Fibroblast of lung (primary cell): Measurements from ENCODE around the gene REPS2. TPM values are rescaled to one million over a fixed set of nuclear protein-coding genes. Genes with fewer than 3 reads are reported as not detected.
A peak's percentile ranks its signal among the peaks of the same experiment; 100 is the strongest.

ENCODE experiments used
- DNase-seq, 2 donors: peaks; one replicate each; pipeline versions ENCODE4 v3.0.0 to v3.0.0-alpha.2; 2010; ENCODE audit warnings: low read depth in 2 of 2
- H2AFZ ChIP-seq: 2 replicates; pipeline ENCODE4 v1.5.1; 2012; ENCODE audit warnings: low read length, control low read depth, inconsistent platforms
- H3K27ac ChIP-seq: 2 replicates; pipeline ENCODE4 v1.5.1; 2011; ENCODE audit warnings: low read length, control low read depth; ENCODE audit not compliant: insufficient read depth
- H3K27me3 ChIP-seq: 2 replicates; pipeline ENCODE4 v1.5.1; 2011; ENCODE audit warnings: mild to moderate bottlenecking, low read length; ENCODE audit not compliant: control insufficient read depth, insufficient read depth
- H3K36me3 ChIP-seq: 2 replicates; pipeline ENCODE4 v1.5.1; 2011; ENCODE audit warnings: low read length; ENCODE audit not compliant: control insufficient read depth, insufficient read depth
- H3K4me1 ChIP-seq: 2 replicates; pipeline ENCODE4 v1.5.1; 2011; ENCODE audit warnings: low read length; ENCODE audit not compliant: control insufficient read depth, insufficient read depth; ENCODE audit errors: extremely low read depth
- H3K4me2 ChIP-seq: 2 replicates; pipeline ENCODE4 v1.5.1; 2011; ENCODE audit warnings: low read length, control low read depth; ENCODE audit not compliant: insufficient read depth; ENCODE audit errors: extremely low read depth
- H3K4me3 ChIP-seq, 4 experiments: fragments of 200-600 bp in 1 of 4; sonication (generic) in 1 of 4; replicated peaks in 1 of 4; 2 replicates each; pipeline ENCODE4 v1.5.1; 2011 to 2016; ENCODE audit warnings: low read length in 4 of 4, low read depth in 3 of 4, mild to moderate bottlenecking in 3 of 4, control low read depth in 2 of 4, inconsistent platforms in 1 of 4, mixed read lengths in 1 of 4; ENCODE audit not compliant: insufficient read depth in 1 of 4; ENCODE audit errors: control extremely low read depth in 1 of 4
- H3K79me2 ChIP-seq: 2 replicates; pipeline ENCODE4 v1.5.1; 2012; ENCODE audit warnings: mild to moderate bottlenecking, low read length, inconsistent platforms; ENCODE audit not compliant: control insufficient read depth, insufficient read depth
- H3K9ac ChIP-seq: 2 replicates; pipeline ENCODE4 v1.5.1; 2011; ENCODE audit warnings: mild to moderate bottlenecking, low read length, control low read depth; ENCODE audit not compliant: insufficient read depth
- H3K9me3 ChIP-seq: 2 replicates; pipeline ENCODE4 v1.5.1; 2012; ENCODE audit warnings: low read depth, low read length; ENCODE audit not compliant: control insufficient read depth, insufficient read depth
- H4K20me1 ChIP-seq: 2 replicates; pipeline ENCODE4 v1.5.1; 2011; ENCODE audit warnings: low read length; ENCODE audit not compliant: control insufficient read depth, insufficient read depth; ENCODE audit errors: extremely low read depth
- EZH2 ChIP-seq: IDR thresholded peaks from 2 replicates; pipeline ENCODE4 v1.5.1; 2012; ENCODE audit warnings: low read length, control low read depth, mild to moderate bottlenecking; ENCODE audit errors: missing control alignments
- polyA plus RNA-seq, 2 donors: library from polyadenylated mRNA; depleted of rRNA in 1 of 2; stranded (reverse) in 1 of 2; unstranded in 1 of 2; fragments of >200 nt; gene quantifications; 2 replicates each; pipeline ENCODE4 v1.2.1, GENCODE V29; 2011 to 2012; ENCODE audit warnings: missing spikeins in 1 of 2
- total RNA-seq: library from RNA; depleted of rRNA; stranded (reverse); fragments of >200 nt; gene quantifications from 2 replicates; pipeline ENCODE4 v1.2.1, GENCODE V29; 2014
- TF ChIP-seq, protein P1 (sequence below), 2 donors: IDR thresholded peaks in 1 of 2; conservative IDR thresholded peaks in 1 of 2; 1 replicate in 1 of 2; 2 replicates in 1 of 2; pipeline ENCODE4 v1.5.1; 2011 to 2012; ENCODE audit warnings: low read length in 2 of 2, control low read depth in 1 of 2, inconsistent platforms in 1 of 2, low read depth in 1 of 2, mild to moderate bottlenecking in 1 of 2

REPS2 gene
- total and polyA plus RNA-seq, 2 donors (not counting 1 experiment from before 2014, with no cell fraction given) = 0.27 to 0.50 TPM

DNA sequence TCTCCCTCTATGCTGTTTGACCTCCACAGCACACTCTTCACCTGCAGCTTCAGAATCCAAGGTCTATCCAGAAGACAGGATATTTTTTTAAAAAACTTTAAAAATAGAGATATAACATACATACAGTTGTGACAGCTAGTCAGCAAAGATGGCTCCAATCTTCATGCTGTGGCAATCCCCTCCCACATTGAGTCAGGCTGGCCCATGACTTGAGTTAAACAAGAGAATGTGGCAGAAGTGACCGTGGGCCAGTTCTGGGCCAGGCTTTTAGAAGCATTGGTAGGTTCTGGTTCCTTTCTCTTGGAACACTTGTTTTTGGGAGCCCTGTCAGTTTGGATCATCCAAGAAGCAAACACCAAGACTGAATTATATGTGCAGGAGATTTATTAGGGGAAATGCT lies 36.1 kb upstream of the REPS2 start:
- no peaks in the 10 kb centered on the region for H3K27me3 ChIP-seq
- DNase-seq = no peak
- H3K27ac ChIP-seq = no peak overlapping the region
- no peak overlapping the region for H3K9ac ChIP-seq
- H3K4me2 ChIP-seq = no peak overlapping the region
- no peaks in the 10 kb centered on the region for H4K20me1 ChIP-seq
- no peaks in the 10 kb centered on the region for H3K4me1 ChIP-seq
- H3K9me3 ChIP-seq = no peaks in the 10 kb centered on the region
- TF ChIP-seq, protein P1, sequence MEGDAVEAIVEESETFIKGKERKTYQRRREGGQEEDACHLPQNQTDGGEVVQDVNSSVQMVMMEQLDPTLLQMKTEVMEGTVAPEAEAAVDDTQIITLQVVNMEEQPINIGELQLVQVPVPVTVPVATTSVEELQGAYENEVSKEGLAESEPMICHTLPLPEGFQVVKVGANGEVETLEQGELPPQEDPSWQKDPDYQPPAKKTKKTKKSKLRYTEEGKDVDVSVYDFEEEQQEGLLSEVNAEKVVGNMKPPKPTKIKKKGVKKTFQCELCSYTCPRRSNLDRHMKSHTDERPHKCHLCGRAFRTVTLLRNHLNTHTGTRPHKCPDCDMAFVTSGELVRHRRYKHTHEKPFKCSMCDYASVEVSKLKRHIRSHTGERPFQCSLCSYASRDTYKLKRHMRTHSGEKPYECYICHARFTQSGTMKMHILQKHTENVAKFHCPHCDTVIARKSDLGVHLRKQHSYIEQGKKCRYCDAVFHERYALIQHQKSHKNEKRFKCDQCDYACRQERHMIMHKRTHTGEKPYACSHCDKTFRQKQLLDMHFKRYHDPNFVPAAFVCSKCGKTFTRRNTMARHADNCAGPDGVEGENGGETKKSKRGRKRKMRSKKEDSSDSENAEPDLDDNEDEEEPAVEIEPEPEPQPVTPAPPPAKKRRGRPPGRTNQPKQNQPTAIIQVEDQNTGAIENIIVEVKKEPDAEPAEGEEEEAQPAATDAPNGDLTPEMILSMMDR (conservative IDR thresholded peaks at IDR 0.05 in 1 of 2, IDR thresholded peaks at IDR 0.05 in 1 of 2; ENCODE audit: low read depth in 1 of 2, low read length in 2 of 2) = no peak
- TF ChIP-seq EZH2 = no peak
- no peaks in the 10 kb centered on the region for H3K79me2 ChIP-seq
- H3K4me3 ChIP-seq = no peak overlapping the region
- H2AFZ ChIP-seq = no peak overlapping the region
- no peaks in the 10 kb centered on the region for H3K36me3 ChIP-seq

DNA sequence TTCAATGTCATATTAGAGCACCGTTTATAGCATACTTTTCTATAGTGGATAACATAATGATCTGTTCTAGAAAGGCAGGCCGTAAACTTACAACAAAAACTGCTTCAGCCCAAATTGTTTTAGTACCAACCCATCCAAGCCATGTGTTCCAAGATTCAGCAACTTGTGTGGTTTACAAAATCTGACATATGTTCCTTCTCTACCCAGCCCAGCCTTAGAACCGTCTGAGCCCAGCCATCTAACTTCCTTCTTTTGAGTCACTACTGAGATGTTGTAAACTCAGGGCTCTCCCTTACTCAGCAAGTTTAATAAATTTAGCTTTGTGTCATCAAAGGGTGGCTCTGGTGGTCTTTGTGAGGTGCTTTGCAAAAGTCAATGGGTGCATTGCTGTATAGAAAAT lies 32.4 kb upstream of the REPS2 start:
- no peaks in the 10 kb centered on the region for H4K20me1 ChIP-seq
- no peaks in the 10 kb centered on the region for H3K36me3 ChIP-seq
- no peak overlapping the region for H2AFZ ChIP-seq
- no peak overlapping the region for H3K4me2 ChIP-seq
- H3K9me3 ChIP-seq = no peaks in the 10 kb centered on the region
- no peaks in the 10 kb centered on the region for H3K27me3 ChIP-seq
- no peak for TF ChIP-seq EZH2
- TF ChIP-seq, protein P1 (conservative IDR thresholded peaks at IDR 0.05 in 1 of 2, IDR thresholded peaks at IDR 0.05 in 1 of 2; ENCODE audit: low read depth in 1 of 2, low read length in 2 of 2) = no peak
- H3K9ac ChIP-seq = no peak overlapping the region
- H3K4me3 ChIP-seq = no peak overlapping the region
- no peaks in the 10 kb centered on the region for H3K4me1 ChIP-seq
- no peaks in the 10 kb centered on the region for H3K79me2 ChIP-seq
- DNase-seq = peak in 1 of 2 donors; percentile 39
- no peak overlapping the region for H3K27ac ChIP-seq

DNA sequence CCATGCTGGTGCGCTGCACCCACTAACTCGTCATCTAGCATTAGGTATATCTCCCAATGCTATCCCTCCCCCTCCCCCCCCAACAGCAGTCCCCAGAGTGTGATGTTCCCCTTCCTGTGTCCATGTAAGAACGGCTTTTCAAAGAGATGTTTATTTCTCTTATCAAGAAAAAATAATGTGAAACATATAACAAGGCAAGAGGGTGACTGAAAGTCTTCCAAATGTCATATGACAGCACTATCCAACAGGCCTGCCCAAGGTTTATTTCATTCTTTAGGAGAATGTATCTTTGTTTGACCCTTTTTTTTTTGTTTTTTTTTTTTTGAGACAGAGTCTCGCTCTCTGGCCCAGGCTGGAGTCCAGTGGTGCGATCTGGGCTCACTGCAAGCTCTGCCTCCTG lies 29.9 kb upstream of the REPS2 start:
- no peak overlapping the region for H3K9ac ChIP-seq
- H3K9me3 ChIP-seq = no peaks in the 10 kb centered on the region
- H3K4me3 ChIP-seq = no peak overlapping the region
- H3K27me3 ChIP-seq = no peaks in the 10 kb centered on the region
- H3K27ac ChIP-seq = no peak overlapping the region
- H3K4me2 ChIP-seq = no peak overlapping the region
- DNase-seq = no peak
- no peaks in the 10 kb centered on the region for H4K20me1 ChIP-seq
- H3K79me2 ChIP-seq = no peaks in the 10 kb centered on the region
- H3K36me3 ChIP-seq = no peaks in the 10 kb centered on the region
- TF ChIP-seq EZH2 = no peak
- TF ChIP-seq, protein P1 (conservative IDR thresholded peaks at IDR 0.05 in 1 of 2, IDR thresholded peaks at IDR 0.05 in 1 of 2; ENCODE audit: low read depth in 1 of 2, low read length in 2 of 2) = no peak
- H2AFZ ChIP-seq = no peak overlapping the region
- H3K4me1 ChIP-seq = no peaks in the 10 kb centered on the region
